Skeletal muscle satellite cell (primary cell): ENCODE results near the gene ZNF587B.
"Not testable (repeated sequence)": the region's sequence is repeated elsewhere in the genome, so short reads cannot be mapped to it uniquely, and the experiment has no call there.

ENCODE experiments used
- H3K27me3 ChIP-seq: 2 replicates; pipeline ENCODE4 v1.7.0; 2013; ENCODE audit warnings: low read length; ENCODE audit not compliant: control insufficient read depth, insufficient read depth
- H3K36me3 ChIP-seq: 2 replicates; pipeline ENCODE4 v1.7.0; 2013; ENCODE audit warnings: mild to moderate bottlenecking, control low read depth, low read length; ENCODE audit not compliant: insufficient read depth
- H3K4me1 ChIP-seq: 2 replicates; pipeline ENCODE4 v1.7.0; 2013; ENCODE audit warnings: low read length; ENCODE audit not compliant: control insufficient read depth, insufficient read depth
- H3K4me2 ChIP-seq: 2 replicates; pipeline ENCODE4 v1.7.0; 2013; ENCODE audit warnings: mild to moderate bottlenecking, low read length
- H3K4me3 ChIP-seq: 2 replicates; pipeline ENCODE4 v1.7.0; 2013; ENCODE audit warnings: low read length
- H3K9ac ChIP-seq: 2 replicates; pipeline ENCODE4 v1.7.0; 2013; ENCODE audit warnings: mild to moderate bottlenecking, low read depth, low read length, moderate library complexity
- H3K9me3 ChIP-seq: replicated peaks from 2 replicates; pipeline ENCODE4 v1.7.0; 2013; ENCODE audit warnings: mild to moderate bottlenecking, control low read depth, low read length

Gene ZNF587B

GRCh38 chr19:57810410-57811295, 19.4 kb upstream of the ZNF587B start:
- H3K4me2 ChIP-seq, H3K9me3 ChIP-seq, H3K9ac ChIP-seq, H3K4me3 ChIP-seq, H3K27me3 ChIP-seq, H3K4me1 ChIP-seq: not testable (repeated sequence)
- H3K36me3 ChIP-seq: peaks cover 28% of the 10 kb centered on the region

- no peak overlapping the region for H3K4me2 ChIP-seq
- no peak overlapping the region for H3K9ac ChIP-seq
- peaks cover 26% of the 10 kb centered on the region for H3K36me3 ChIP-seq
- H3K27me3 ChIP-seq: no peaks in the 10 kb centered on the region
- H3K9me3 ChIP-seq: no peaks in the 10 kb centered on the region
- H3K4me1 ChIP-seq: peaks cover 6% of the 10 kb centered on the region
- H3K4me3 ChIP-seq: no peak overlapping the region
Observed at GRCh38 chr19:57812226-57812625, 17.9 kb upstream of the ZNF587B start.

DNA sequence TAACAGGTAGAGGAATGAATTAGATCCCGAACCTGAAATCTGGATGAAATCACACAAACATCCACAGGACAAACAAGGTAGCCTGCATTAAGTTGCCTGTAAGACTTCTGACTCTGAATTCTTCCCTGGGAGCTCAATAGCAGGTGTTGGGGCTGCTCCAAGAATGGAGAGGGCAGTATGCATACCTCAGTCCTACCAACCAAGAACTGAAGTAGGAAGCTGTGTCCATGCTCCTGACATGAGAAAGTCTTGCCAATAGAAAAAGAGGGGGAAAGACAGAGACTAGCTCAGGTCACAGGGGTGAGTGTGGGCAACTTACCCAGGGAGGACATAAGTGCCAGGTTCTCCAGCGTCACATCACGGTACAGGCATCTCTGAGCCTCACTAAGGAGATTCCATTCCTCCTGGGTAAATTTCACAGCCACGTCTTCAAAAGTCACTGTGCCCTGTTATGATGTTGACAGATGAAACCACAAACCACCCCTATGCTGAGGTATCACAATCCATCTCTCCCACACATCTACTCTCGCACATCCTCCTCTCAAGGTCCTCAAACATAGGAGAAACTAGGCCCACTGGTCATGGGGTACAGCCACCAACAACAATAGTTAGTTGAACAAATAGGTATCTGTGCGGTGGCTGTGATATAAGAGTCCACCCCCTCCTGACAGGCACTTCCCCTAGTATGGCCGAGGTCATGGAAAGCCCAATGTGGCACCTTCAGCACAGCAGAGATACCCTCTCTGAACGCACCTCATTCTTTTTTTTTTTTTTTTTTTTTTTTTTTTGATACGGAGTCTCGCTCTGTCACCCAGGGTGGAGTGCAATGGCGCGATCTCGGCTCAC, 16.9 kb upstream of the ZNF587B start:
- not testable (repeated sequence) for H3K9ac ChIP-seq, H3K9me3 ChIP-seq, H3K4me1 ChIP-seq, H3K4me3 ChIP-seq, H3K27me3 ChIP-seq
- Histone ChIP-seq H3K4me2 (peak overlapping the region; percentile 84), H3K36me3 (peaks cover 18% of the 10 kb centered on the region)

DNA sequence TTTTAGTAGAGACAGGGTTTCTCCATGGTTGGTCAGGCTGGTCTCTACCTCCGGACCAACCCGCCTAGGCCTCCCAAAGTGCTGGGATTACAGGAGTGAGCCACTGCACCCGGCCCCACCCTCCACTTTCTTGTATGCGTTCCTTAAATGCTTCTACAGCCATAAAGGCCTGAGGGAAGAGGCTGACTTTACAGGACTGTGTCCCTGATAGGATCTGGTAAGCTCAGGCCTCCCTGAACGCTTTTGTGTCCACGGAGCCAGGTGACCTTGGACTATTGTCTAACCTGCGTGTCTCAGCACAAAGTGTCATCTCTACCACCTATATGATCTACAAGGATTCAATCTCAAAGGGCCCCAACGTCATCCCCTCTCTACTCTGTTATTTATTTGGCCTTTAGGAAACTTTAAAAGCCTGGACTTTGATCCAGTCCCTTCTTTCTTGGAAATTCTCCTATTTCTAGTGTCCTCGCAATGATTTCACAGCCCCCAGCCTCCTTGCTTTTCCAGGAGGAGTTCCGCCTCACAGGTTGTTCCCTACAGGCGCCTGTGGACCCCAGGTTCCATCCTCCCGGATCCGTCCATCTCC, 16.1 kb upstream of the ZNF587B start:
- H3K4me2 ChIP-seq: peak overlapping the region; percentile 84
- H3K4me1 ChIP-seq: peaks cover 6% of the 10 kb centered on the region

GRCh38 chr19:57814505-57815246, 15.4 kb upstream of the ZNF587B start, which contains the start of gene ZNF552:
TSS of gene ZNF552 (minus strand) at chr19:57814913. CDS start at chr19:57814743, 170 bp downstream.
- H3K9ac ChIP-seq: peak within 1 kb of the TSS; percentile 84
- H3K4me1 ChIP-seq: peaks cover 6% of the 10 kb centered on the region
- H3K27me3 ChIP-seq: no peaks in the 10 kb centered on the region
- peak within 1 kb of the TSS; percentile 89 for H3K4me3 ChIP-seq
- H3K4me2 ChIP-seq: peak within 1 kb of the TSS; percentile 84
- peaks cover 7% of the 10 kb centered on the region for H3K36me3 ChIP-seq
- H3K9me3 ChIP-seq: no peaks in the 10 kb centered on the region

More for the DNA sequence above, 16.1 kb upstream of the ZNF587B start:
- Histone ChIP-seq H3K36me3 (peaks cover 14% of the 10 kb centered on the region), H3K9ac (peak overlapping the region; percentile 84), H3K9me3 (no peaks in the 10 kb centered on the region), H3K4me3 (peak overlapping the region; percentile 89), H3K27me3 (no peaks in the 10 kb centered on the region)

DNA sequence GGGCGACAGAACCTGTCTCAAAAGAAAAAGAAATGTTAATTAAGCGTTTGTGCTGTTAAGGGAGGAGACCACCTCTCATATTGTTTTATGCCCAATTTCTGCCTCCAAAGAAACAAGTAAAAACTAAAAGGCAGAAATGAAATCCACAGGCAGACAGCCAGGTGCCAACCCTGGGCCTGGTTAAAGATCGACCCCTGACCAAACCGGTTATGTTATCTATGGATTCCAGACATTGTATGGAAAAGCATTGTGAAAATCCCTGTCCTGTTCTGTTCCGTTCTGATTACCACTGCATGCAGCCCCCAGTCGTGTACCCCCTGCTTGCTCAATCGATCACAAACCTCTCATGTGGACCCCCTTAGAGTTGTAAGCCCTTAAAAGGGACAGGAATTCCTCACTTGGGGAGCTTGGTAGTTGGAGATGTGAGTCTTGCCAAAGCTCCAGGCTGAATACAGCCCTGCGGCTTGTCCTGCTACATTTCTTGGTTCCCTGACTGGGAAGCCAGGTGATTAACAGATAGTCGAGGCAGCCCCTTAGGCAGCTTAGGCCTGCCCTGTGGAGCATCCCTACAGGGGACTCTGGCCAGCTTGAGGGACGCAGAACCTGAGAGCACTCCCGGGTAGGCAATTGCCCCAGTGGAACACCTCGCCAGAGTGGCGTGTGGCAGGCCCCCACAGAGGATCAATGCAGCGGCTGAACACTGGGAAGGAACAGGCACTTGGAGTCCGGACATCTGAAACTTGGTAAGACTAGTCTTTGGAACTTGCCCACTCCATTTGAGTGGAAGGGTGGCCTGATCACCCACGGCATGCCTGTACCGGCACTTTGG, 14.6 kb upstream of the ZNF587B start:
- peaks cover 7% of the 10 kb centered on the region for H3K4me1 ChIP-seq
- H3K4me2 ChIP-seq: peak overlapping the region; percentile 84
- H3K9ac ChIP-seq: peak overlapping the region; percentile 20
- no peaks in the 10 kb centered on the region for H3K9me3 ChIP-seq
- peak overlapping the region; percentile 89 for H3K4me3 ChIP-seq
- H3K27me3 ChIP-seq: no peaks in the 10 kb centered on the region
- peaks cover 5% of the 10 kb centered on the region for H3K36me3 ChIP-seq

DNA sequence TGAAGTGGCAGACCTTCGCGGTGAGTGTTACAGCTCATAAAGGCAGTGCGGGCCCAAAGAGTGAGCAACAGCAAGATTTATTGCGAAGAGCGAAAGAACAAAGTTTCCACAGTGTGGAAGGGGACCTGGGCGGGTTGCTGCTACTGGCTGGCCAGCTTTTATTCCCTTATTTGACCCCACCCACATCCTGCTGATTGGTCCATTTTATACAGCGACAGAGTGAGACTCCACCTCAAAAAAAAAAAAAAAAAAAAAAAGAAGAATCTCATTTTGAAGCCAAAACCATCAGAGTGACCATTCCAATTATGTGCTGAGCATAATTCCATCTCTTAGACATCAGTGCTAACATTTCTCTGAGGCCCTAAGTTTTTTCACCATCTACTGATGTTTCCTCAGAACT, 13.4 kb upstream of the ZNF587B start:
- H3K9me3 ChIP-seq: no peaks in the 10 kb centered on the region
- no peak overlapping the region for H3K4me2 ChIP-seq
- no peaks in the 10 kb centered on the region for H3K27me3 ChIP-seq
- no peak overlapping the region for H3K9ac ChIP-seq
- peaks cover 13% of the 10 kb centered on the region for H3K4me1 ChIP-seq
- H3K36me3 ChIP-seq: peaks cover 5% of the 10 kb centered on the region
- no peak overlapping the region for H3K4me3 ChIP-seq

DNA sequence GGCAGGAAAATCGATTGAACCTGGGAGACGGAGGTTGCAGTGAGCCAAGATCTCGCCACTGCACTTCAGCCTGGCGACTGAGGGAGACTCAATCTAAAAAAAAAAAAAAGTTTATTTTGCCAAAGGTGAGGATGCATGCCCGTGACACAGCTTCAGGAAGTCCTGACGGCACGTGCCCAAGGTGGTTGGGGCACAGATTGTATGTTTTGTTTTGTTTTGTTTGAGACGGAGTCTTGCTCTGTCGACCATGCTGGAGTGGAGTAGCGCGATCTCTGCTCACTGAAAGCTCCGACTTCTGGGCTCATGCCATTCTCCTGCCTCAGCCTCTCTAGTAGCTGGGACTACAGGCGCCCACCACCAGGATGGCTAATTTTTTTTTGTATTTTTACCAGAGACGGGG, 12.1 kb upstream of the ZNF587B start:
- no peaks in the 10 kb centered on the region for H3K9me3 ChIP-seq
- no peak overlapping the region for H3K4me3 ChIP-seq
- H3K4me1 ChIP-seq: peaks cover 13% of the 10 kb centered on the region

DNA sequence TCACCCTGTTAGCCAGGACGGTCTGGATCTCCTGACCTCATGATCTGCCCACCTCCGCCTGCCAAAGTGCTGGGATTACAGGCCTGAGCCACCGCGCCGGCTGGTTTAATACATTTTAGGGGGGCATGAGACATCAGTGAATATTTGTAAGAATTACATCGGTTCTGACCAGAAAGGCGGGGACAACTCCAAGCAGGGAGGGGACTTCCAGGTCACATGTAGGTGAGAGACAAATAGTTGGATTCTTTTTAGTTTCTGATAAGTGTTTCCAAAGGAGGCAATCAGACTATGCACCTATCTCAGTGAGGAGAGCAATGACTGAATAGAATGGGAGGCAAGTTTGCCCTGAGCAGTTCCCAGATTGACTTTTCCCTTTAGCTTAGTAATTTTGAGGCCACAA, 11.7 kb upstream of the ZNF587B start:
- Histone ChIP-seq H3K9ac (no peak overlapping the region), H3K27me3 (no peaks in the 10 kb centered on the region), H3K4me2 (no peak overlapping the region), H3K4me1 (peaks cover 13% of the 10 kb centered on the region), H3K9me3 (no peaks in the 10 kb centered on the region), H3K4me3 (no peak overlapping the region), H3K36me3 (no peaks in the 10 kb centered on the region)

More for the DNA sequence above, 12.1 kb upstream of the ZNF587B start:
- no peak overlapping the region for H3K9ac ChIP-seq
- no peak overlapping the region for H3K4me2 ChIP-seq
- no peaks in the 10 kb centered on the region for H3K27me3 ChIP-seq
- H3K36me3 ChIP-seq: peaks cover under 1% of the 10 kb centered on the region

DNA sequence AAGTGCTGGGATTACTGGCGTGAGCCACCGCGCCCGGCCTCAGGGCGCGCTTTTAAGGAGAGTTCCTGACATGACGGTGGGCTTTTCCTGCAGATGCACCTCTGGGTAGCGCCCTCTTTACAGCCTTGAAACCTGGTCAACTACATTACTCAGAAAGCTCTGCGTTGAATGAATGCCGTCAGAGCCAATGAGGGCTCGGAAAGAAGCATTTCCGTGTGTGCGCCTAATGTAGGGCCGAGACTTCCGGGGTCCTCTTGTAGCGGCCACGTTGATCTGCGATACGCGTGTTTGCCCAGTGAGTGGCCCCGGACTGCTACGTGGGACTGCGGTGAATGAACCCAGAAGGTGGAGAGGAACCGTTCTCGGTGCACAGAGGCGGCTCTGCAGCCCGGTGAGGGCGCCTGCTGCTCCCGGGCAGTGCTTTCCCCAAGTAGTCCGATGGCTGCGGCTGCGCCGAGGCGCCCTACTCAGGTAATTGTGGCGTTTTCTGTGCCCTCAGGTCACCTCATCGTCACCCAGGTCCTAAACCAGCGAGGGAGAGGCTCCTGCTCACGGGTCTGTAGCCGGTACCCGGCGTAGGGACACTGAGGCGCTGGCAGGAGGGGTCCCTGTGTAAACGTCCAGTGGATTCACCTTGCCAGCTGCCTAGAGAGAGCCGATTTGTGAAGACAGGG, 10.5 kb upstream of the ZNF587B start:
- Histone ChIP-seq H3K4me3 (peak overlapping the region; percentile 87), H3K9ac (peak overlapping the region; percentile 90), H3K36me3 (no peaks in the 10 kb centered on the region), H3K4me2 (peak overlapping the region; percentile 77), H3K9me3 (no peaks in the 10 kb centered on the region), H3K27me3 (no peaks in the 10 kb centered on the region), H3K4me1 (peaks cover 7% of the 10 kb centered on the region)
